Lower lobe of right lung (tissue), 2 donors: Measurements from ENCODE around the gene FRRS1L. TPM values are rescaled to one million over a fixed set of nuclear protein-coding genes. Genes with fewer than 3 reads are reported as not detected.

Source experiments
- ATAC-seq, 2 donors: fragments of 200-7000 bp; cut with Tn5 transposase; one replicate each; pipeline ENCODE4 v1.9.1; 2020 to 2022; ENCODE audit warnings: mild to moderate bottlenecking in 2 of 2, moderate library complexity in 2 of 2
- DNase-seq: peaks from one replicate; pipeline ENCODE4 v3.0.0-alpha.2; 2020
- H3K27ac ChIP-seq: fragments of 200-600 bp; one replicate; pipeline ENCODE4 v1.8.0; 2022
- H3K27me3 ChIP-seq: fragments of 200-600 bp; one replicate; pipeline ENCODE4 v1.8.0; 2022; ENCODE audit warnings: low read depth
- H3K36me3 ChIP-seq: fragments of 200-600 bp; one replicate; pipeline ENCODE4 v1.8.0; 2022; ENCODE audit warnings: mild to moderate bottlenecking
- H3K4me1 ChIP-seq: fragments of 200-600 bp; one replicate; pipeline ENCODE4 v1.8.0; 2022
- H3K4me3 ChIP-seq: fragments of 200-600 bp; one replicate; pipeline ENCODE4 v1.8.0; 2022; ENCODE audit warnings: mild to moderate bottlenecking
- H3K9me3 ChIP-seq: fragments of 200-600 bp; one replicate; pipeline ENCODE4 v1.8.0; 2022
- intact Hi-C: fragments of 100-400 bp; cut with DNase I; formaldehyde crosslinking; loops from one replicate; pipeline ENCODE4 v1.11.0; 2022
- long read RNA-seq: library from polyadenylated mRNA; unstranded; transcript quantifications from one replicate; pipeline ENCODE4 v2.0.0, GENCODE V29; 2021
- total RNA-seq: library from RNA; stranded (reverse); fragmentation: NEBNext Ultra II Directional; extraction: Animal tissue kit (Norgen Biotek cat#: 25700); gene quantifications from one replicate; pipeline ENCODE4 v1.2.1, GENCODE V29; 2021
- TF ChIP-seq, protein P1 (sequence below): fragments of 200-600 bp; IDR thresholded peaks from one replicate; pipeline ENCODE4 v1.8.0; 2022; ENCODE audit warnings: antibody characterized with exemption, mild to moderate bottlenecking
- donor health status: DM: no; HTN: yes; CAD: no; lungs with severe emphysema.

The FRRS1L gene, protein sequence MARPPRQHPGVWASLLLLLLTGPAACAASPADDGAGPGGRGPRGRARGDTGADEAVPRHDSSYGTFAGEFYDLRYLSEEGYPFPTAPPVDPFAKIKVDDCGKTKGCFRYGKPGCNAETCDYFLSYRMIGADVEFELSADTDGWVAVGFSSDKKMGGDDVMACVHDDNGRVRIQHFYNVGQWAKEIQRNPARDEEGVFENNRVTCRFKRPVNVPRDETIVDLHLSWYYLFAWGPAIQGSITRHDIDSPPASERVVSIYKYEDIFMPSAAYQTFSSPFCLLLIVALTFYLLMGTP
- total RNA-seq = 0.06 TPM
- long read RNA-seq = 0 reads

DNA sequence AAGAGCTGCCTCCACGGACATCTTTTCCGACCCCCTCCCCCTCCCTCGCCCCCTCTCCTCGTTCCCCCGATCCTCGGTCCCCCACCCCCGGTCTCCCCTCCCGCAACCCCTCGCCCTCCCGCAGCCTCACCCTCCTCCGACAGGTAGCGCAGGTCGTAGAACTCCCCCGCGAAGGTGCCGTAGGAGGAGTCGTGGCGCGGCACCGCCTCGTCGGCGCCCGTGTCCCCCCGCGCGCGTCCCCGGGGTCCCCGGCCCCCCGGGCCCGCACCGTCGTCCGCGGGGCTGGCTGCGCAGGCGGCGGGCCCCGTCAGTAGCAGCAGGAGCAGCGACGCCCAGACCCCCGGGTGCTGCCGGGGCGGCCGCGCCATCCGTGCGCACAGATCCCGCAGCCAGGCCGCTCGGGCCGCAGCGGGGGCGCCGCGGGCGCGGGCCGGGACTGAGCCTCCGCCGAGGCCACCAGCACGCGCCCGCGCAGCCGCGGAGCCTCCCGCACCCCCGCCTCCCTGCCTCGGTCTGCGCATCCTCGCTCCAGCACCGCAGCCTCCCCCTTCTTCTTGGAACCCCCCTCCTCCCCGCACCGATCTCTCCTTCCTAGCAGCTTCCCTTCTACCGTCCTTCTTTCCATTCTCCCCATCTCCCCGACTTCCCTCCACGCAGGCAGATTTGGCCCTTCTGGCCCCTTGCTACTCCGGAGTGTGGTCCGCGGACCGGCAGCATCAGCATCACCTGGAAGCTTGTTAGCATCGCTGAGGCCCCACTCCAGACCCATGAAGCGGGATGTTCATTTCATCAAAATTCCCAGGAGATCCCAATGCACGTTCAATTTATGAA is at the start of gene FRRS1L:
Gene FRRS1L (minus strand): TSS at position 479 of the 831 bp plus-strand sequence. CDS start 111 bp downstream, at position 368.
- TF ChIP-seq, protein P1, sequence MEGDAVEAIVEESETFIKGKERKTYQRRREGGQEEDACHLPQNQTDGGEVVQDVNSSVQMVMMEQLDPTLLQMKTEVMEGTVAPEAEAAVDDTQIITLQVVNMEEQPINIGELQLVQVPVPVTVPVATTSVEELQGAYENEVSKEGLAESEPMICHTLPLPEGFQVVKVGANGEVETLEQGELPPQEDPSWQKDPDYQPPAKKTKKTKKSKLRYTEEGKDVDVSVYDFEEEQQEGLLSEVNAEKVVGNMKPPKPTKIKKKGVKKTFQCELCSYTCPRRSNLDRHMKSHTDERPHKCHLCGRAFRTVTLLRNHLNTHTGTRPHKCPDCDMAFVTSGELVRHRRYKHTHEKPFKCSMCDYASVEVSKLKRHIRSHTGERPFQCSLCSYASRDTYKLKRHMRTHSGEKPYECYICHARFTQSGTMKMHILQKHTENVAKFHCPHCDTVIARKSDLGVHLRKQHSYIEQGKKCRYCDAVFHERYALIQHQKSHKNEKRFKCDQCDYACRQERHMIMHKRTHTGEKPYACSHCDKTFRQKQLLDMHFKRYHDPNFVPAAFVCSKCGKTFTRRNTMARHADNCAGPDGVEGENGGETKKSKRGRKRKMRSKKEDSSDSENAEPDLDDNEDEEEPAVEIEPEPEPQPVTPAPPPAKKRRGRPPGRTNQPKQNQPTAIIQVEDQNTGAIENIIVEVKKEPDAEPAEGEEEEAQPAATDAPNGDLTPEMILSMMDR = no peak
- intact Hi-C loops = no loop called here
- Histone ChIP-seq H3K27ac (no peak within 1 kb of the TSS), H3K27me3 (peaks cover 32% of the 10 kb centered on the region), H3K9me3 (no peaks in the 10 kb centered on the region), H3K4me1 (no peaks in the 10 kb centered on the region), H3K36me3 (no peaks in the 10 kb centered on the region), H3K4me3 (no peak within 1 kb of the TSS)
- ATAC-seq (peak in 1 of 2 donors; percentile 21), DNase-seq (no peak)

DNA sequence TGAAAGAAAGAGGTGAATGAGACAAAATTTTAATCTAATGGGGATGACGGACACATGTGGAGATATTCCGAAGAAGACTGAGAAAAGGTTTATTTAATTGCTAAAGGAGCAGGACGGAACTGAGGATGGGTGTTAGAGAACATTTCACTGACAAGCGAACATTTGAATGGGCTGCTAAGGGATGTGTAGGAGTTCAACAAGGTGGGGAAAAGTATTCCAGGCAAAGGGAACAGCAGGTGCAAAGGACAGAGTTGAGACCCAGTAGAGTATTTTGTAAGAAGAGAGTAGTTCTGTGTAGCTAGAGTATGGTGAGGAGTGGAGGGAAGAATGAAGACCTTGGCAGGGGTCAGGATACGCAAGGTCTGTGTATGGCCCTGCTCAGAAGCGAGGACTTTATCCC is 47.4 kb upstream of the FRRS1L start:
- Histone ChIP-seq H3K36me3 (no peaks in the 10 kb centered on the region), H3K9me3 (no peaks in the 10 kb centered on the region), H3K4me1 (no peaks in the 10 kb centered on the region), H3K27me3 (peaks cover 6% of the 10 kb centered on the region), H3K27ac (no peak overlapping the region), H3K4me3 (no peak overlapping the region)
- ATAC-seq (no peak), DNase-seq (no peak)
- TF ChIP-seq, protein P1 = no peak
- intact Hi-C loops = no loop called here

DNA sequence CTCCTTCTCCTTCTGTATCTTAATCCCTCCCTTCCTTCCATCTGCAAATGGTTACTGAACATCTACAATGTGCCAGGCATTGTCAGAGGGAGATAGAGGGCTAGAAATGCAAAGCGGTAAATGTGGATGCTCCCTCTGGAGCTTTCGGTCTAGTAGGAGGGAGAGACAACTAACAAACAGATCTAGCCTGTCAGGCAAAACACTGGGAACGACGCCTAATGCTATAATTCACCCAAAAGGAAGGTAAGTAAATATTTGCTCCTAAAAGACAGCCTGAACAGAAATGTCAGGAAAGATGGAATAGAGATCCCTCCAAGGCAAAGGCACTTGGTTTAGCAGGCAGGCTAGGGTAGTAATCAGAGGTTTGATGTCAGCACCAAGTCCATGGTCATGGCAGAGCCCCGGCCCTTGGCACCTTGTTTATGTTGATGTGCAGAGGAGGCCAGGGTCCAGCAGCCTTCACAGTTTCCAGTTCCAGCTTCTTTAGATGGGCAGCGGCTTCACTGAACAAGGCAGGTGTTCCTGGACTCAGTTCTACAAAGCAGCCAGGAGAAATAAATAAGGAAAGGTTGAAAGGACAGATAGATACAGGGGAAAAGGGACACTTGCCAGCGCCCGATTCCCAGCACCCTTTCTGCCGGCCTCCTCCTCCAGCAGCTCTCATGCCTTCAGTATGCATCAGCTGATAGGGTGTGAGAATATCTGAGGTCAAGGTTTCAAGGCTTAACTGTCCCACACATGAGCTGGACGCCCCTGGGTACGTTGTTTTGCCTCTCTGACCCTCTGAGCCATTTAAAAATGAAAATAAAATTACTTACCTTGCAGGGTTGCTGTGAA is 46.5 kb upstream of the FRRS1L start:
- intact Hi-C loops = no loop called here
- Histone ChIP-seq H3K36me3 (no peaks in the 10 kb centered on the region), H3K27ac (no peak overlapping the region), H3K4me3 (no peak overlapping the region), H3K9me3 (no peaks in the 10 kb centered on the region), H3K4me1 (no peaks in the 10 kb centered on the region), H3K27me3 (peaks cover 6% of the 10 kb centered on the region)
- DNase-seq (no peak), ATAC-seq (no peak)
- TF ChIP-seq, protein P1 = no peak

DNA sequence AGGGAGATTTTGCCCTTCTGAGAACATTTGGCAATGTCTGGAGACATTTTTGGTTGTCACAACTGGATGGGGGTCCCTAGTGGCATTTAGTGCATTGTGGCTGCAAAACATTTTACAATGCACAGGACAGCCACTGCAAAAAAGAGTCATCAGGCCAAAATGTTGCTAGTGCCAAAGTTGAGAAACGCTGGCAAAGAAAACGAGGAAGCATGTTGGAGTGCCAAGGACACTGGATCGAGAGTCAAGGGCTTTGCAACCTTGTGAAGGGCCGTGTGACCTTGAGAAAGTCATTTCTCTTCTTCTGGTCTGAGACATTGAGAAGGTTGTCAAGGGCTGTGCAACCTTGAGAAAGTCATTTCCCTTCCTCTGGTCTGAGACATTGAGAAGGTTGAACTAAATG is 45.7 kb upstream of the FRRS1L start:
- no peak for ATAC-seq
- Histone ChIP-seq H3K27me3 (peaks cover 6% of the 10 kb centered on the region), H3K4me1 (no peaks in the 10 kb centered on the region), H3K4me3 (no peak overlapping the region), H3K27ac (no peak overlapping the region), H3K9me3 (no peaks in the 10 kb centered on the region), H3K36me3 (no peaks in the 10 kb centered on the region)
- TF ChIP-seq, protein P1 = no peak
- intact Hi-C loops = no loop called here
- no peak for DNase-seq

DNA sequence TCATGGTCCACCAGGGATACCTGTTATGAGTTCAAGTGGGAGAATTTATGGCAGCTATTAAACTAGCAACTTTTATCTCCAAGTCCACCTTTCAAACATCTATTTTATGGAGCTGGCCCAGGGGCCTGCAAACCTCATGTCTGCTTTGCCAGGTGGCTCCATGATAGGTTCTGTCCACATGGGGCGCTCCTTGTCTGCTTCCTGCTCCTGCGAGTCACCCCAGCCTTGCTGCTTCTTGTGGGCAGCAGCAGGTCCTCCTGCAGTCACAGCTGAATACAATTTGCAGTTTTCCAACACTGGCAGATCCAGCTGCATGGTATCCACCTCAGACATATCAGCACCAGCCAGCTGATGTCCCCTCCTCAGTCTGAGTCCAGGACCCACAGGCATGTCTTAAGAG is 39.6 kb upstream of the FRRS1L start:
- ATAC-seq (no peak), DNase-seq (no peak)
- H3K9me3 ChIP-seq = no peaks in the 10 kb centered on the region
- H3K4me1 ChIP-seq = no peaks in the 10 kb centered on the region
- intact Hi-C loops = no loop called here
- TF ChIP-seq, protein P1 = no peak
- H3K36me3 ChIP-seq = no peaks in the 10 kb centered on the region
- no peak overlapping the region for H3K4me3 ChIP-seq
- no peak overlapping the region for H3K27ac ChIP-seq
- H3K27me3 ChIP-seq = no peaks in the 10 kb centered on the region
